Vagina (tissue), 2 donors: ENCODE results near the gene TNRC6B.

ENCODE experiments used
- CTCF ChIP-seq, 3 experiments: fragments of 450-650 bp in 2 of 3; fragments of 200-600 bp in 1 of 3; sonication (generic) in 1 of 3; IDR thresholded peaks; one replicate each; pipeline ENCODE4 v1.5.1; 2017 to 2019; ENCODE audit warnings: antibody characterized with exemption in 3 of 3, mild to moderate bottlenecking in 2 of 3, moderate library complexity in 2 of 3
- POLR2A ChIP-seq, 2 donors: fragments of 450-650 bp; IDR thresholded peaks; one replicate each; pipeline ENCODE4 v1.6.1; 2017; ENCODE audit warnings: antibody characterized with exemption in 2 of 2, mild to moderate bottlenecking in 2 of 2, moderate library complexity in 2 of 2
- POLR2AphosphoS5 ChIP-seq, 2 donors: sonication (generic); formaldehyde crosslinking; IDR thresholded peaks; one replicate each; pipeline ENCODE4 v1.9.0; 2017; ENCODE audit warnings: antibody characterized with exemption in 2 of 2, mild to moderate bottlenecking in 2 of 2, low read depth in 1 of 2; ENCODE audit not compliant: insufficient read depth in 1 of 2

- TF ChIP-seq CTCF (IDR thresholded peaks at IDR 0.05), result no peak
- TF ChIP-seq POLR2A (IDR thresholded peaks at IDR 0.05), result no peak
- TF ChIP-seq POLR2AphosphoS5 (IDR thresholded peaks at IDR 0.05; ENCODE audit: insufficient read depth in 1 of 2, low read depth in 1 of 2), result no peak
These were observed 47.0 kb downstream of the TNRC6B start for GRCh38 chr22:40224702-40225101.
